K562 (cell line): ENCODE data around the gene LUZP1. TPM values are rescaled to one million over a fixed set of nuclear protein-coding genes. Genes with fewer than 3 reads are reported as not detected.

Experiments used
- CBFB ChIP-seq: sonication (generic); formaldehyde crosslinking; IDR thresholded peaks from 2 replicates; pipeline ENCODE4 v1.4.0; 2020; ENCODE audit warnings: mild to moderate bottlenecking, missing genetic modification reagents
- HDAC6 ChIP-seq: IDR thresholded peaks from 2 replicates; pipeline ENCODE4 v1.6.1; 2012; ENCODE audit warnings: low read depth, mild to moderate bottlenecking, control low read depth, inconsistent platforms, low read length, moderate library complexity
- L3MBTL2 ChIP-seq: fragments of 450-650 bp; IDR thresholded peaks from 2 replicates; pipeline ENCODE4 v1.6.1; 2016; ENCODE audit warnings: mild to moderate bottlenecking, moderate library complexity
- NFIX ChIP-seq: fragments of 250-450 bp; sonication (Bioruptor Pico); IDR thresholded peaks from 2 replicates; pipeline ENCODE4 v1.4.0; 2020; ENCODE audit warnings: low read depth, mild to moderate bottlenecking, moderate library complexity
- TOE1 ChIP-seq, 2 experiments: fragments of 450-650 bp in 1 of 2; sonication (generic) in 1 of 2; formaldehyde crosslinking in 1 of 2; IDR thresholded peaks; 2 replicates each; pipeline versions ENCODE4 v1.7.1 to v1.8.0; 2016 to 2022; ENCODE audit warnings: borderline replicate concordance in 2 of 2, mild to moderate bottlenecking in 2 of 2, antibody characterized with exemption in 1 of 2, inconsistent platforms in 1 of 2, low read depth in 1 of 2, missing genetic modification reagents in 1 of 2, moderate library complexity in 1 of 2
- TRIM28 ChIP-seq: fragments of 450-650 bp; IDR thresholded peaks from 2 replicates; pipeline ENCODE4 v1.6.1; 2017
- polyA plus RNA-seq, 8 experiments: library from polyadenylated mRNA; depleted of rRNA in 4 of 8; stranded (reverse) in 5 of 8; unstranded in 3 of 8; fragments of >200 nt; fragmentation: Nextera tagmentation in 2 of 8; fragmentation: Illumina TruSeq in 1 of 8; extraction: Ambion mirVana in 2 of 8; extraction: Trizol in 1 of 8; gene quantifications; 2 replicates each; pipeline versions ENCODE4 v1.2.1 to v1.2.3, GENCODE V29; 2011 to 2014; ENCODE audit warnings: inconsistent platforms in 1 of 8, missing spikeins in 1 of 8
- total RNA-seq, 7 experiments: library from RNA; depleted of rRNA in 6 of 7; stranded (reverse); fragments of >200 nt in 6 of 7; fragmentation: Illumina TruSeq in 2 of 7; extraction: Trizol in 2 of 7; gene quantifications; 2 replicates each; pipeline versions ENCODE4 v1.2.1 to v1.2.3, GENCODE V29; 2011 to 2021; ENCODE audit warnings: low replicate concordance in 1 of 7
- TF ChIP-seq, protein P1 (sequence below): fragments of 250-450 bp; sonication (Bioruptor Pico); IDR thresholded peaks from 2 replicates; pipeline ENCODE4 v1.4.0; 2020
- TF ChIP-seq, protein P2 (sequence below), 2 experiments: fragments of 450-650 bp in 1 of 2; sonication (generic) in 1 of 2; formaldehyde crosslinking in 1 of 2; IDR thresholded peaks in 1 of 2; conservative IDR thresholded peaks in 1 of 2; 2 replicates each; pipeline versions ENCODE4 v1.6.1 to v1.8.1; 2016 to 2023; ENCODE audit warnings: mild to moderate bottlenecking in 2 of 2, moderate library complexity in 2 of 2, inconsistent platforms in 1 of 2, missing genetic modification reagents in 1 of 2

LUZP1 gene
- total and polyA plus RNA-seq, 9 of the 15 experiments (the other 6 are each of a cell fraction or from before 2014, with no cell fraction given): 6.5 to 19.1 (median 12.4) TPM

DNA sequence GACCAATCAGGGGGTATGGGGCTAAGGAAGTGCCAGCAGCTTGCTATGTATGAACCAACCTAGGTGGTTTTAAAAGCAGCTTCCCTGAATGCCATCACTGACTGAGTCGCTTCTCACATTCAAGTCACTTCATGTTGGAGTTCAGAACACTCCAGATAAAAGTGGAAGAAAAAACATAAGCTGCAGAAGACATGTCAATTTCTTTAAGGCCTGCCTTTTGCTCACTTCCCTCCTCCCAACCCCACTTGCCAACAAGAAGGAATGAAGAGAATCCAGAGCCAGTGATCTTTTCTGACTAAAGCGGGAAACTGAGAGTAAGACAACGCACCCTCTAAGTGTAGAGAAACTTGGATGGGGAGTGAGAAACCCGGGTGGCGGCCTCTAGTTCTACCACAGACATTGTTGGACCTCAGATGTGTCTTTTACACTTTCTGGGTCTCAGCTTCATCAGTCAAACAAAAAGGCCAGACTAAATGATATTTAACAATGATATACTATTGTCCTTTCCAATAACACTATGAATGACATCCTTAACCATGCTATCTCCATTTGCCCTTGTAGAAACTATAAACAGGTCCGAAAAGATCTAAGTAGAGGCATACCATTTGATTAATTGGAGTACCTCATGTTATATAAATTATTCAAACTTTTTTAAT lies 54.1 kb downstream of the LUZP1 start (continued):
- TF ChIP-seq TOE1 (IDR thresholded peaks at IDR 0.05; ENCODE audit: borderline replicate concordance) (0 out of 2 replicates have a peak, but pooled peaks have one; percentile 0), TOE1 (CRISPR knock-in tag; IDR thresholded peaks at IDR 0.05; ENCODE audit: borderline replicate concordance, low read depth) (no peak), CBFB (CRISPR knock-in tag) (no peak), L3MBTL2 (no peak), TRIM28 (no peak), HDAC6 (no peak), NFIX (CRISPR knock-in tag) (no peak)
- TF ChIP-seq, protein P1, sequence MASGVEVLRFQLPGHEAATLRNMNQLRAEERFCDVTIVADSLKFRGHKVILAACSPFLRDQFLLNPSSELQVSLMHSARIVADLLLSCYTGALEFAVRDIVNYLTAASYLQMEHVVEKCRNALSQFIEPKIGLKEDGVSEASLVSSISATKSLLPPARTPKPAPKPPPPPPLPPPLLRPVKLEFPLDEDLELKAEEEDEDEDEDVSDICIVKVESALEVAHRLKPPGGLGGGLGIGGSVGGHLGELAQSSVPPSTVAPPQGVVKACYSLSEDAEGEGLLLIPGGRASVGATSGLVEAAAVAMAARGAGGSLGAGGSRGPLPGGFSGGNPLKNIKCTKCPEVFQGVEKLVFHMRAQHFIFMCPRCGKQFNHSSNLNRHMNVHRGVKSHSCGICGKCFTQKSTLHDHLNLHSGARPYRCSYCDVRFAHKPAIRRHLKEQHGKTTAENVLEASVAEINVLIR (CRISPR knock-in tag): no peak
- TF ChIP-seq, protein P2, sequence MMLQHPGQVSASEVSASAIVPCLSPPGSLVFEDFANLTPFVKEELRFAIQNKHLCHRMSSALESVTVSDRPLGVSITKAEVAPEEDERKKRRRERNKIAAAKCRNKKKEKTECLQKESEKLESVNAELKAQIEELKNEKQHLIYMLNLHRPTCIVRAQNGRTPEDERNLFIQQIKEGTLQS (IDR thresholded peaks at IDR 0.05): no peak
- TF ChIP-seq, protein P2 (CRISPR knock-in tag; conservative IDR thresholded peaks at IDR 0.05): no peak
- TF ChIP-seq, all 486 proteins: peak for 16
